ENCODE measurements around the gene RNF5.

DNA sequence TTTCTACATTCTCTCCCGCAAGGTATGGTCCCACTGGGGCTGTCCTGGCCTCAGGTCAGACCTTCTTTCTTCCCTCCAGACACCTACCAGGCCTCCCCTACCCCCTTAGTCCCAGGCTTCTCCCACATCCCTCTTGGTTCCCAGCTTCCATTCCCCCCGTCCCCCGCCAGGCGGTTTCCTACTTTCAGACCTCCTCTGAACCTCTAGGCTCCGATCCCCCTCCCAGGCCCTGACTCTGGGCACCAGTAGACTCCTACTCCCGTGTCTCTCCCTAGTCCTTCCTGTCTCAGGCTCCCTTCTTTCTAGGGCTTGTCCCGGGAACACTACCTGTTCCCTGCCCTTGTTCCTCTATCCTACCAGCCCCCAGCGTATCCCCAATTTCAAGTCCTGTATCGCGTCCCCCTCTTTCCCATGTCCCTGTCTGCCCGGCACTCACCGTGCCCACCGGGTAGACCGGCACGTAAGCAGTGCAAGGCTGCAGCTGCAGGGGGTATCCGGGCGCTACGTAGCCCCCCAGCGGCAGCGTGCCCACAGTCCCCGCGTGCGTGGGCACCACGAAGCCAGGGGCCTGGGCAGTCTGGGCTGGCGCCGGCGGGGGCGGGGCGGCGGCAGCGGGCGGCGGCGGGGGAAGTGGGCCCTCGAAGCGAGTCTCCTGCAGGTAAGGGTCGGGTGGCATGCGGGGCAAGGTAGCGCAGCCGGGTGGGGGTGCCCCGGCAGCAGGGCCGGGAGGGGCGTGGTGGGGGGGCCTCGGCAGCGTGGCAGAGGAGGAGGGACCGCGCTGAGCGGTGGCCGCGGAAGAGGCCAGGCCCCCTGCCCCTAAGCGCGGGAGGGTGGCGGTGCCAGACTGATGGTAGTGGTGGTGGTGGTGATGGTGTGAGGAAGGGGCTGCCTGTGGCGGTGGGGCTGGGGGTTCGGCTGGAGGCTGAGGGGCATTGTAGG, 28.0 kb upstream of the RNF5 start:
- no peak for TF ChIP-seq POLR2AphosphoS5 (IDR thresholded peaks at IDR 0.05; ENCODE audit: low read depth, low read length)
- TF ChIP-seq, protein P1, sequence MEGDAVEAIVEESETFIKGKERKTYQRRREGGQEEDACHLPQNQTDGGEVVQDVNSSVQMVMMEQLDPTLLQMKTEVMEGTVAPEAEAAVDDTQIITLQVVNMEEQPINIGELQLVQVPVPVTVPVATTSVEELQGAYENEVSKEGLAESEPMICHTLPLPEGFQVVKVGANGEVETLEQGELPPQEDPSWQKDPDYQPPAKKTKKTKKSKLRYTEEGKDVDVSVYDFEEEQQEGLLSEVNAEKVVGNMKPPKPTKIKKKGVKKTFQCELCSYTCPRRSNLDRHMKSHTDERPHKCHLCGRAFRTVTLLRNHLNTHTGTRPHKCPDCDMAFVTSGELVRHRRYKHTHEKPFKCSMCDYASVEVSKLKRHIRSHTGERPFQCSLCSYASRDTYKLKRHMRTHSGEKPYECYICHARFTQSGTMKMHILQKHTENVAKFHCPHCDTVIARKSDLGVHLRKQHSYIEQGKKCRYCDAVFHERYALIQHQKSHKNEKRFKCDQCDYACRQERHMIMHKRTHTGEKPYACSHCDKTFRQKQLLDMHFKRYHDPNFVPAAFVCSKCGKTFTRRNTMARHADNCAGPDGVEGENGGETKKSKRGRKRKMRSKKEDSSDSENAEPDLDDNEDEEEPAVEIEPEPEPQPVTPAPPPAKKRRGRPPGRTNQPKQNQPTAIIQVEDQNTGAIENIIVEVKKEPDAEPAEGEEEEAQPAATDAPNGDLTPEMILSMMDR (IDR thresholded peaks at IDR 0.05), result no peak
- no peak for TF ChIP-seq SIN3A (IDR thresholded peaks at IDR 0.05; ENCODE audit: borderline replicate concordance, insufficient read depth, low read depth, low read length)
- TF ChIP-seq, protein P2, sequence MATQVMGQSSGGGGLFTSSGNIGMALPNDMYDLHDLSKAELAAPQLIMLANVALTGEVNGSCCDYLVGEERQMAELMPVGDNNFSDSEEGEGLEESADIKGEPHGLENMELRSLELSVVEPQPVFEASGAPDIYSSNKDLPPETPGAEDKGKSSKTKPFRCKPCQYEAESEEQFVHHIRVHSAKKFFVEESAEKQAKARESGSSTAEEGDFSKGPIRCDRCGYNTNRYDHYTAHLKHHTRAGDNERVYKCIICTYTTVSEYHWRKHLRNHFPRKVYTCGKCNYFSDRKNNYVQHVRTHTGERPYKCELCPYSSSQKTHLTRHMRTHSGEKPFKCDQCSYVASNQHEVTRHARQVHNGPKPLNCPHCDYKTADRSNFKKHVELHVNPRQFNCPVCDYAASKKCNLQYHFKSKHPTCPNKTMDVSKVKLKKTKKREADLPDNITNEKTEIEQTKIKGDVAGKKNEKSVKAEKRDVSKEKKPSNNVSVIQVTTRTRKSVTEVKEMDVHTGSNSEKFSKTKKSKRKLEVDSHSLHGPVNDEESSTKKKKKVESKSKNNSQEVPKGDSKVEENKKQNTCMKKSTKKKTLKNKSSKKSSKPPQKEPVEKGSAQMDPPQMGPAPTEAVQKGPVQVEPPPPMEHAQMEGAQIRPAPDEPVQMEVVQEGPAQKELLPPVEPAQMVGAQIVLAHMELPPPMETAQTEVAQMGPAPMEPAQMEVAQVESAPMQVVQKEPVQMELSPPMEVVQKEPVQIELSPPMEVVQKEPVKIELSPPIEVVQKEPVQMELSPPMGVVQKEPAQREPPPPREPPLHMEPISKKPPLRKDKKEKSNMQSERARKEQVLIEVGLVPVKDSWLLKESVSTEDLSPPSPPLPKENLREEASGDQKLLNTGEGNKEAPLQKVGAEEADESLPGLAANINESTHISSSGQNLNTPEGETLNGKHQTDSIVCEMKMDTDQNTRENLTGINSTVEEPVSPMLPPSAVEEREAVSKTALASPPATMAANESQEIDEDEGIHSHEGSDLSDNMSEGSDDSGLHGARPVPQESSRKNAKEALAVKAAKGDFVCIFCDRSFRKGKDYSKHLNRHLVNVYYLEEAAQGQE (IDR thresholded peaks at IDR 0.05; ENCODE audit: insufficient read depth in 1 of 2, low read depth in 2 of 2, low read length in 1 of 2), result no peak

All from Panc1 (cell line).